CD4-positive, alpha-beta T cell (primary cell): ENCODE data around the gene LRTM1. TPM values are rescaled to one million over a fixed set of nuclear protein-coding genes. Genes with fewer than 3 reads are reported as not detected.

Experiments used
- ATAC-seq: fragments of 200-7000 bp; cut with Tn5 transposase; one replicate; pipeline ENCODE4 v1.10.0; 2022; ENCODE audit warnings: mild to moderate bottlenecking; ENCODE audit not compliant: poor library complexity
- CTCF ChIA-PET: fragments of 350-600 bp; sonication (Branson Sonifier 250); formaldehyde crosslinking; loops from one replicate; lab custom pipeline; 2021; ENCODE audit warnings: antibody characterized with exemption, inconsistent platforms; lab: Charles Lee
- POLR2A ChIA-PET: fragments of 350-600 bp; sonication (Branson Sonifier 250); formaldehyde crosslinking; loops from one replicate; lab custom pipeline; 2021; ENCODE audit warnings: antibody characterized with exemption, inconsistent platforms; lab: Charles Lee
- DNase-seq, 14 experiments: peaks; one replicate each; pipeline ENCODE4 v3.0.0-alpha.2; 2013 to 2020; ENCODE audit warnings: mixed read lengths in 2 of 14
- H3K27ac ChIP-seq, 2 donors: one replicate each; pipeline versions ENCODE4 v1.5.1 to v1.7.0; 2013; ENCODE audit warnings: low read length in 2 of 2, low read depth in 1 of 2, mild to moderate bottlenecking in 1 of 2
- H3K27me3 ChIP-seq, 2 experiments: 1 replicate in 1 of 2; 2 replicates in 1 of 2; pipeline versions ENCODE4 v1.6.1 to v1.7.0; 2013; ENCODE audit warnings: low read length in 2 of 2, control low read depth in 1 of 2, mild to moderate bottlenecking in 1 of 2, moderate library complexity in 1 of 2; ENCODE audit not compliant: insufficient read depth in 2 of 2, control insufficient read depth in 1 of 2
- H3K36me3 ChIP-seq: one replicate; pipeline ENCODE4 v1.6.1; 2013; ENCODE audit warnings: low read length, control low read depth; ENCODE audit not compliant: insufficient read depth
- H3K4me1 ChIP-seq: one replicate; pipeline ENCODE4 v1.6.1; 2013; ENCODE audit warnings: low read length, control low read depth; ENCODE audit not compliant: insufficient read depth
- H3K4me3 ChIP-seq: one replicate; pipeline ENCODE4 v1.5.1; 2013; ENCODE audit warnings: mild to moderate bottlenecking, low read length, moderate library complexity
- H3K9me3 ChIP-seq, 2 experiments: 1 replicate in 1 of 2; 2 replicates in 1 of 2; pipeline versions ENCODE4 v1.6.1 to v1.7.0; 2013; ENCODE audit warnings: low read length in 2 of 2, mild to moderate bottlenecking in 2 of 2, control low read depth in 1 of 2, moderate library complexity in 1 of 2; ENCODE audit not compliant: control insufficient read depth in 1 of 2, insufficient read depth in 1 of 2
- H3K27ac Mint-ChIP-seq: one replicate; pipeline ENCODE4 v1.8.0; 2020; ENCODE audit warnings: mixed read lengths
- H3K27me3 Mint-ChIP-seq: one replicate; pipeline ENCODE4 v1.8.0; 2021; ENCODE audit warnings: mixed read lengths
- H3K36me3 Mint-ChIP-seq: one replicate; pipeline ENCODE4 v1.8.0; 2021; ENCODE audit warnings: low read depth, mixed read lengths
- H3K4me1 Mint-ChIP-seq: one replicate; pipeline ENCODE4 v1.8.0; 2021; ENCODE audit warnings: low read depth, mixed read lengths
- H3K4me3 Mint-ChIP-seq: one replicate; pipeline ENCODE4 v1.8.0; 2020; ENCODE audit warnings: mild to moderate bottlenecking, mixed read lengths
- H3K9me3 Mint-ChIP-seq: one replicate; pipeline ENCODE4 v1.8.0; 2020; ENCODE audit warnings: mixed read lengths
- CTCF ChIP-seq: fragments of 200-600 bp; IDR thresholded peaks from one replicate; pipeline ENCODE4 v1.8.0; 2022; ENCODE audit warnings: antibody characterized with exemption, mild to moderate bottlenecking
- intact Hi-C, 2 experiments: fragments of 100-400 bp; cut with DNase I in 1 of 2; cut with micrococcal nuclease in 1 of 2; formaldehyde crosslinking; loops; one replicate each; pipeline versions ENCODE4 v1.15.1 to v1.9.0; 2023 to 2025; cut with DNase I, micrococcal nuclease
- total RNA-seq, 174 experiments: library from RNA in 2 of 174; stranded (reverse) in 2 of 174; gene quantifications; one replicate each; pipeline ENCODE4 v1.2.3 and lab custom pipeline; 2021 to 2026

The LRTM1 gene
- total RNA-seq, 2 experiments from 2014 or later: not detected

- intact Hi-C loops: no loop called here
- H3K9me3 ChIP-seq: peaks cover 0 to 12% of the 10 kb centered on the region in 2 experiments
- Mint-ChIP-seq H3K4me1 (no peaks in the 10 kb centered on the region), H3K27me3 (no peaks in the 10 kb centered on the region), H3K4me3 (no peak overlapping the region), H3K36me3 (no peaks in the 10 kb centered on the region), H3K9me3 (peaks cover 6% of the 10 kb centered on the region), H3K27ac (no peak overlapping the region)
- H3K4me1 ChIP-seq: no peaks in the 10 kb centered on the region
- no peak overlapping the region for H3K27ac ChIP-seq
- ChIA-PET POLR2A (no interaction called here), CTCF (no interaction called here)
- no peaks in the 10 kb centered on the region for H3K36me3 ChIP-seq
- H3K4me3 ChIP-seq: no peak overlapping the region
- TF ChIP-seq CTCF: no peak
- no peak for DNase-seq
- no peak for ATAC-seq
- no peaks in the 10 kb centered on the region for H3K27me3 ChIP-seq
These were observed 12.7 kb downstream of the LRTM1 start for GRCh38 chr3:54915181-54915580.

- POLR2A ChIA-PET: no interaction called here
- H3K36me3 ChIP-seq: no peaks in the 10 kb centered on the region
- Mint-ChIP-seq H3K9me3 (peaks cover 6% of the 10 kb centered on the region), H3K36me3 (no peaks in the 10 kb centered on the region), H3K4me3 (no peak overlapping the region), H3K27me3 (no peaks in the 10 kb centered on the region), H3K4me1 (no peaks in the 10 kb centered on the region), H3K27ac (no peak overlapping the region)
- CTCF ChIA-PET: no interaction called here
- no peak overlapping the region for H3K27ac ChIP-seq
- DNase-seq (no peak), ATAC-seq (no peak)
- H3K4me1 ChIP-seq: no peaks in the 10 kb centered on the region
- no peak overlapping the region for H3K4me3 ChIP-seq
- H3K27me3 ChIP-seq: no peaks in the 10 kb centered on the region
- intact Hi-C loops: no loop called here
- H3K9me3 ChIP-seq: peaks cover 0 to 8% of the 10 kb centered on the region in 2 experiments
- TF ChIP-seq CTCF: no peak
These were observed 13.7 kb downstream of the LRTM1 start for GRCh38 chr3:54914180-54914579.

GRCh38 chr3:54909191-54909590, 18.7 kb downstream of the LRTM1 start:
- Mint-ChIP-seq H3K27me3 (no peaks in the 10 kb centered on the region), H3K36me3 (no peaks in the 10 kb centered on the region), H3K4me1 (no peaks in the 10 kb centered on the region), H3K27ac (no peak overlapping the region), H3K9me3 (peaks cover 6% of the 10 kb centered on the region), H3K4me3 (no peak overlapping the region)
- Histone ChIP-seq H3K9me3 (no peaks in the 10 kb centered on the region), H3K4me3 (no peak overlapping the region), H3K27ac (no peak overlapping the region), H3K36me3 (no peaks in the 10 kb centered on the region), H3K4me1 (no peaks in the 10 kb centered on the region), H3K27me3 (no peaks in the 10 kb centered on the region)
- no peak for ATAC-seq
- CTCF ChIA-PET: no interaction called here
- intact Hi-C loops: no loop called here
- POLR2A ChIA-PET: no interaction called here
- no peak for DNase-seq
- no peak for TF ChIP-seq CTCF
